H9 (cell line): ENCODE results near the gene RAF1. TPM values are rescaled to one million over a fixed set of nuclear protein-coding genes. Genes with fewer than 3 reads are reported as not detected.

Experiments used
- DNase-seq: peaks from one replicate; pipeline ENCODE4 v3.0.0-alpha.2; 2017
- H2AFZ ChIP-seq: one replicate; pipeline ENCODE4 v1.6.1; 2013; ENCODE audit warnings: mild to moderate bottlenecking, low read length, control low read depth, moderate library complexity
- H2AK5ac ChIP-seq: 2 replicates; pipeline ENCODE4 v1.6.1; 2013; ENCODE audit warnings: low read length, control low read depth, mixed read lengths; ENCODE audit not compliant: insufficient read length
- H2BK120ac ChIP-seq: one replicate; pipeline ENCODE4 v1.6.1; 2013; ENCODE audit warnings: low read depth, mild to moderate bottlenecking, low read length, control low read depth, inconsistent platforms; ENCODE audit not compliant: poor library complexity, severe bottlenecking
- H2BK12ac ChIP-seq: 2 replicates; pipeline ENCODE4 v1.6.1; 2013; ENCODE audit warnings: low read length, control low read depth, mixed read lengths, low read depth; ENCODE audit not compliant: insufficient read length
- H2BK15ac ChIP-seq: 2 replicates; pipeline ENCODE4 v1.6.1; 2013; ENCODE audit warnings: low read depth, low read length, control low read depth
- H2BK20ac ChIP-seq: one replicate; pipeline ENCODE4 v1.6.1; 2013; ENCODE audit warnings: low read depth, mild to moderate bottlenecking, low read length, control low read depth, inconsistent platforms; ENCODE audit not compliant: poor library complexity, severe bottlenecking
- H2BK5ac ChIP-seq: 2 replicates; pipeline ENCODE4 v1.6.1; 2013; ENCODE audit warnings: low read length, control low read depth, mixed read lengths; ENCODE audit not compliant: insufficient read length
- H3K14ac ChIP-seq: 2 replicates; pipeline ENCODE4 v1.6.1; 2013; ENCODE audit warnings: low read length, control low read depth; ENCODE audit not compliant: insufficient read depth
- H3K18ac ChIP-seq: 2 replicates; pipeline ENCODE4 v1.6.1; 2013; ENCODE audit warnings: low read depth, mild to moderate bottlenecking, mixed read lengths, low read length, control low read depth; ENCODE audit not compliant: insufficient read length
- H3K23ac ChIP-seq: 2 replicates; pipeline ENCODE4 v1.6.1; 2013; ENCODE audit warnings: low read length, control low read depth, mixed read lengths, low read depth; ENCODE audit not compliant: insufficient read length
- H3K23me2 ChIP-seq: 2 replicates; pipeline ENCODE4 v1.6.1; 2013; ENCODE audit warnings: low read depth, mild to moderate bottlenecking, mixed read lengths, low read length, control low read depth; ENCODE audit not compliant: insufficient read length, poor library complexity, severe bottlenecking
- H3K27ac ChIP-seq: 2 replicates; pipeline ENCODE4 v1.5.1; 2013; ENCODE audit warnings: low read length, control low read depth, mixed read lengths, low read depth; ENCODE audit not compliant: insufficient read length
- H3K27me3 ChIP-seq: 2 replicates; pipeline ENCODE4 v1.6.1; 2013; ENCODE audit warnings: low read length, control low read depth, inconsistent platforms; ENCODE audit not compliant: insufficient read depth
- H3K4ac ChIP-seq: 2 replicates; pipeline ENCODE4 v1.6.1; 2013; ENCODE audit warnings: low read depth, mild to moderate bottlenecking, control low read depth, inconsistent platforms, low read length, moderate library complexity
- H3K4me1 ChIP-seq: 2 replicates; pipeline ENCODE4 v1.6.1; 2013; ENCODE audit warnings: low read length, control low read depth, inconsistent platforms; ENCODE audit not compliant: insufficient read depth
- H3K4me2 ChIP-seq: 2 replicates; pipeline ENCODE4 v1.6.1; 2013; ENCODE audit warnings: low read length, control low read depth, mixed read lengths; ENCODE audit not compliant: insufficient read length, insufficient read depth
- H3K56ac ChIP-seq: 2 replicates; pipeline ENCODE4 v1.6.1; 2013; ENCODE audit warnings: low read depth, mild to moderate bottlenecking, mixed read lengths, low read length, control low read depth; ENCODE audit not compliant: insufficient read length
- H3K79me1 ChIP-seq: 2 replicates; pipeline ENCODE4 v1.6.1; 2013; ENCODE audit warnings: low read depth, mild to moderate bottlenecking, moderate library complexity, low read length, control low read depth, inconsistent platforms; ENCODE audit not compliant: insufficient read depth, poor library complexity, severe bottlenecking
- H3K79me2 ChIP-seq: 2 replicates; pipeline ENCODE4 v1.6.1; 2013; ENCODE audit warnings: low read length, control low read depth, inconsistent platforms; ENCODE audit not compliant: insufficient read depth
- H3K9ac ChIP-seq: 2 replicates; pipeline ENCODE4 v1.6.1; 2013; ENCODE audit warnings: low read length, control low read depth, mixed read lengths; ENCODE audit not compliant: insufficient read length; ENCODE audit errors: extremely low read depth
- H3K9me3 ChIP-seq: one replicate; pipeline ENCODE4 v1.6.1; 2013; ENCODE audit warnings: low read depth, low read length, inconsistent platforms; ENCODE audit not compliant: control insufficient read depth
- H3T11ph ChIP-seq: one replicate; pipeline ENCODE4 v1.6.1; 2013; ENCODE audit warnings: mild to moderate bottlenecking, low read length, control low read depth, inconsistent platforms
- H4K20me1 ChIP-seq: one replicate; pipeline ENCODE4 v1.6.1; 2013; ENCODE audit not compliant: control insufficient read depth, insufficient read length, insufficient read depth
- H4K5ac ChIP-seq: 2 replicates; pipeline ENCODE4 v1.6.1; 2013; ENCODE audit warnings: low read depth, mild to moderate bottlenecking, mixed read lengths, low read length, control low read depth; ENCODE audit not compliant: insufficient read length
- H4K8ac ChIP-seq: replicated peaks from 2 replicates; pipeline ENCODE4 v1.6.1; 2013; ENCODE audit warnings: low read length, control low read depth, mixed read lengths, low read depth; ENCODE audit not compliant: insufficient read length
- H4K91ac ChIP-seq: 2 replicates; pipeline ENCODE4 v1.6.1; 2013; ENCODE audit warnings: low read depth, mild to moderate bottlenecking, moderate library complexity, mixed read lengths, low read length, control low read depth; ENCODE audit not compliant: insufficient read length
- H3K27ac Mint-ChIP-seq, 3 experiments: 2 replicates in 2 of 3; 3 replicates in 1 of 3; pipeline ENCODE4 v1.8.0; 2020 to 2021; ENCODE audit warnings: mixed read lengths in 3 of 3, mild to moderate bottlenecking in 1 of 3, moderate library complexity in 1 of 3
- H3K27me3 Mint-ChIP-seq: 2 replicates; pipeline ENCODE4 v1.8.0; 2021; ENCODE audit warnings: low read depth, mild to moderate bottlenecking, moderate library complexity, mixed read lengths
- H3K36me3 Mint-ChIP-seq, 3 experiments: 2 replicates in 2 of 3; 3 replicates in 1 of 3; pipeline ENCODE4 v1.8.0; 2020 to 2021; ENCODE audit warnings: low read depth in 3 of 3, mixed read lengths in 3 of 3; ENCODE audit not compliant: insufficient read depth in 1 of 3
- H3K4me1 Mint-ChIP-seq, 2 experiments: 2 replicates each; pipeline ENCODE4 v1.8.0; 2020; ENCODE audit warnings: mixed read lengths in 2 of 2
- H3K4me3 Mint-ChIP-seq, 2 experiments: 2 replicates in 1 of 2; 3 replicates in 1 of 2; pipeline ENCODE4 v1.8.0; 2020 to 2021; ENCODE audit warnings: mild to moderate bottlenecking in 2 of 2, mixed read lengths in 2 of 2, moderate library complexity in 1 of 2
- H3K9me3 Mint-ChIP-seq, 2 experiments: 2 replicates in 1 of 2; 3 replicates in 1 of 2; pipeline ENCODE4 v1.8.0; 2020; ENCODE audit warnings: mild to moderate bottlenecking in 2 of 2, mixed read lengths in 2 of 2, moderate library complexity in 1 of 2
- WGBS: extraction: QIAGEN DNeasy Blood & Tissue Kit; methylation state at CpG from one replicate; pipeline ENCODE4 v1.1.7; 2013; ENCODE audit warnings: missing lambda C conversion rate, low lambda C conversion rate, mixed read lengths; ENCODE audit not compliant: insufficient read length; ENCODE audit errors: extremely low coverage; 5-methylcytosine and 5-hydroxymethylcytosine counted together
- total RNA-seq: library from RNA; stranded (reverse); gene quantifications from 2 replicates; pipeline ENCODE4 v1.2.1, GENCODE V29; 2021
- TF ChIP-seq, protein P1 (sequence below): fragments of 200-600 bp; sonication (generic); conservative IDR thresholded peaks from 3 replicates; pipeline ENCODE4 v1.8.0; 2021; ENCODE audit warnings: antibody characterized with exemption, mild to moderate bottlenecking

Gene RAF1
- total RNA-seq, 1 experiment from 2014 or later: 112 TPM

DNA sequence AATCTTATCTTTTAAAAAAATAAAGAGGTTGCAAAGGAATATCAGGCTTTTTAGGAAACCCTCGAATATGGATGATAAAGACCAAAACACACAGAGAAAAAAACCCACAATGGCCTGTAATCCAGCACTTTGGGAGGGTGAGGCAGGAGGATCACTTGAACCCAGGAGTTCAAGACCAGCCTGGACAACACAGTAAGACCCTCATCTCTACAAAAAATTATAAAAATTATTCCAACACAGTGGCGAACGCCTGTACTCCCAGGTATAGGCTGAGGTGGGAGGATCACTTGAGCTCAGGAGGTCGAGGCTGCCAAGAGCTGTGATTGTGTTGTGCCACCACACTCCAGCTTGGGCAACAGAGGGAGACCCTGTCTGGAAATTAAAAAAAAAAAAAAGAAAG is 30.8 kb downstream of the RAF1 start:
- Histone ChIP-seq H3K4ac (no peak overlapping the region), H2BK120ac (no peak overlapping the region), H3K56ac (no peak overlapping the region), H4K91ac (no peak overlapping the region), H2BK12ac (no peak overlapping the region), H4K20me1 (peaks cover 1% of the 10 kb centered on the region), H3K27me3 (no peaks in the 10 kb centered on the region), H3K4me2 (no peak overlapping the region), H3K79me2 (peaks cover 37% of the 10 kb centered on the region; the same call in 1 of the 2 replicates), H4K5ac (no peak overlapping the region), H3K9ac (no peak overlapping the region), H3K9me3 (no peaks in the 10 kb centered on the region), H2AK5ac (no peak overlapping the region), H3K23ac (no peak overlapping the region), H4K8ac (no peak overlapping the region), H2BK15ac (no peak overlapping the region), H3K23me2 (no peaks in the 10 kb centered on the region), H2BK5ac (no peak overlapping the region), H3K18ac (no peak overlapping the region), H3K79me1 (peaks cover 14% of the 10 kb centered on the region), H3K14ac (no peak overlapping the region), H2BK20ac (no peak overlapping the region), H3T11ph (no peak overlapping the region), H2AFZ (no peak overlapping the region), H3K4me1 (peaks cover 3% of the 10 kb centered on the region; the same call in 1 of the 2 replicates), H3K27ac (no peak overlapping the region)
- H3K4me3 Mint-ChIP-seq: no peak overlapping the region; a peak in 1 of 5 replicates
- peak overlapping the region in 1 of 3 experiments; percentile 92; a peak in 2 of 7 replicates for H3K27ac Mint-ChIP-seq
- no peaks in the 10 kb centered on the region for H3K27me3 Mint-ChIP-seq
- WGBS: no CpG with 5 or more reads among the region's 4 CpGs
- peaks cover 27 to 33% of the 10 kb centered on the region in 2 experiments for H3K4me1 Mint-ChIP-seq
- peaks cover 0 to 4% (median 2%) of the 10 kb centered on the region in 3 experiments; a peak in 3 of 7 replicates for H3K36me3 Mint-ChIP-seq
- TF ChIP-seq, protein P1, sequence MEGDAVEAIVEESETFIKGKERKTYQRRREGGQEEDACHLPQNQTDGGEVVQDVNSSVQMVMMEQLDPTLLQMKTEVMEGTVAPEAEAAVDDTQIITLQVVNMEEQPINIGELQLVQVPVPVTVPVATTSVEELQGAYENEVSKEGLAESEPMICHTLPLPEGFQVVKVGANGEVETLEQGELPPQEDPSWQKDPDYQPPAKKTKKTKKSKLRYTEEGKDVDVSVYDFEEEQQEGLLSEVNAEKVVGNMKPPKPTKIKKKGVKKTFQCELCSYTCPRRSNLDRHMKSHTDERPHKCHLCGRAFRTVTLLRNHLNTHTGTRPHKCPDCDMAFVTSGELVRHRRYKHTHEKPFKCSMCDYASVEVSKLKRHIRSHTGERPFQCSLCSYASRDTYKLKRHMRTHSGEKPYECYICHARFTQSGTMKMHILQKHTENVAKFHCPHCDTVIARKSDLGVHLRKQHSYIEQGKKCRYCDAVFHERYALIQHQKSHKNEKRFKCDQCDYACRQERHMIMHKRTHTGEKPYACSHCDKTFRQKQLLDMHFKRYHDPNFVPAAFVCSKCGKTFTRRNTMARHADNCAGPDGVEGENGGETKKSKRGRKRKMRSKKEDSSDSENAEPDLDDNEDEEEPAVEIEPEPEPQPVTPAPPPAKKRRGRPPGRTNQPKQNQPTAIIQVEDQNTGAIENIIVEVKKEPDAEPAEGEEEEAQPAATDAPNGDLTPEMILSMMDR: no peak
- no peak for DNase-seq
- no peaks in the 10 kb centered on the region for H3K9me3 Mint-ChIP-seq
